B cell (primary cell): ENCODE data around the gene KIAA0825. TPM values are rescaled to one million over a fixed set of nuclear protein-coding genes. Genes with fewer than 3 reads are reported as not detected.

Source experiments
- ATAC-seq: fragments of 200-7000 bp; cut with Tn5 transposase; one replicate; pipeline ENCODE4 v1.10.0; 2021; ENCODE audit warnings: low read depth, mild to moderate bottlenecking, moderate number of reproducible peaks, moderate library complexity
- CTCF ChIA-PET: fragments of 350-600 bp; sonication (Branson Sonifier 250); formaldehyde crosslinking; loops from one replicate; lab custom pipeline; 2021; ENCODE audit warnings: antibody characterized with exemption, inconsistent platforms; lab: Charles Lee
- POLR2A ChIA-PET: fragments of 350-600 bp; sonication (Branson Sonifier 250); formaldehyde crosslinking; loops from one replicate; lab custom pipeline; 2021; ENCODE audit warnings: antibody characterized with exemption; lab: Charles Lee
- DNase-seq: peaks from one replicate; pipeline ENCODE4 v3.0.0; 2013
- H2AFZ ChIP-seq: 2 replicates; pipeline ENCODE4 v1.6.1; 2012; ENCODE audit warnings: mild to moderate bottlenecking, low read depth, low read length; ENCODE audit not compliant: insufficient read depth, poor library complexity, severe bottlenecking
- H3K27ac ChIP-seq, 2 donors: 1 replicate in 1 of 2; 2 replicates in 1 of 2; pipeline ENCODE4 v1.5.1; 2012 to 2013; ENCODE audit warnings: low read length in 2 of 2, mild to moderate bottlenecking in 2 of 2, moderate library complexity in 1 of 2
- H3K27me3 ChIP-seq, 4 experiments: fragments of 200-600 bp in 1 of 4; sonication (generic) in 1 of 4; replicated peaks in 1 of 4; 1 replicate in 2 of 4; 2 replicates in 2 of 4; pipeline versions ENCODE4 v1.6.1 to v1.7.0; 2013 to 2016; ENCODE audit warnings: low read length in 3 of 4, mild to moderate bottlenecking in 2 of 4, mixed read lengths in 1 of 4, moderate library complexity in 1 of 4; ENCODE audit not compliant: insufficient read depth in 4 of 4, control insufficient read depth in 3 of 4; ENCODE audit errors: control extremely low read depth in 1 of 4
- H3K36me3 ChIP-seq, 2 experiments: replicated peaks in 1 of 2; 1 replicate in 1 of 2; 2 replicates in 1 of 2; pipeline versions ENCODE4 v1.6.1 to v1.7.1; 2013; ENCODE audit warnings: low read length in 1 of 2; ENCODE audit not compliant: insufficient read depth in 2 of 2, control insufficient read depth in 1 of 2; ENCODE audit errors: control extremely low read depth in 1 of 2, extremely low read depth in 1 of 2
- H3K4me1 ChIP-seq, 2 donors: fragments of 200-600 bp in 1 of 2; sonication (generic) in 1 of 2; 1 replicate in 1 of 2; 2 replicates in 1 of 2; pipeline versions ENCODE4 v1.5.1 to v1.6.1; 2013 to 2017; ENCODE audit warnings: low read length in 2 of 2; ENCODE audit not compliant: control insufficient read depth in 2 of 2, insufficient read depth in 2 of 2
- H3K4me2 ChIP-seq: replicated peaks from 2 replicates; pipeline ENCODE3; 2012; ENCODE audit warnings: mild to moderate bottlenecking, low read depth, low read length; ENCODE audit not compliant: poor library complexity, severe bottlenecking
- H3K4me3 ChIP-seq, 5 experiments: fragments of 200-600 bp in 1 of 5; sonication (generic) in 1 of 5; 1 replicate in 3 of 5; 2 replicates in 2 of 5; pipeline versions ENCODE4 v1.5.1 to v1.7.0; 2011 to 2016; ENCODE audit warnings: low read length in 4 of 5, mild to moderate bottlenecking in 4 of 5, low read depth in 2 of 5, control low read depth in 1 of 5, moderate library complexity in 1 of 5; ENCODE audit not compliant: insufficient read depth in 1 of 5; ENCODE audit errors: control extremely low read depth in 1 of 5, extremely low read depth in 1 of 5
- H3K79me2 ChIP-seq: fragments of 200-600 bp; sonication (generic); one replicate; pipeline ENCODE4 v1.6.0; 2016; ENCODE audit warnings: low read length; ENCODE audit not compliant: control insufficient read depth, insufficient read depth
- H3K9ac ChIP-seq: fragments of 200-600 bp; sonication (generic); 2 replicates; pipeline ENCODE4 v1.6.1; 2017; ENCODE audit warnings: mild to moderate bottlenecking, low read length, moderate library complexity
- H3K9me3 ChIP-seq, 3 donors: one replicate each; pipeline versions ENCODE4 v1.6.1 to v1.7.1; 2013; ENCODE audit warnings: low read length in 2 of 3; ENCODE audit not compliant: control insufficient read depth in 2 of 3, insufficient read depth in 1 of 3; ENCODE audit errors: control extremely low read depth in 1 of 3
- H4K20me1 ChIP-seq: 2 replicates; pipeline ENCODE4 v1.6.0; 2012; ENCODE audit warnings: mild to moderate bottlenecking, low read length; ENCODE audit not compliant: insufficient read depth, control insufficient read depth, poor library complexity, severe bottlenecking
- H3K27ac Mint-ChIP-seq: one replicate; pipeline ENCODE4 v1.8.0; 2021; ENCODE audit warnings: mixed read lengths
- H3K27me3 Mint-ChIP-seq: one replicate; pipeline ENCODE4 v1.8.0; 2021; ENCODE audit warnings: mixed read lengths
- H3K4me1 Mint-ChIP-seq: one replicate; pipeline ENCODE4 v1.8.0; 2021; ENCODE audit warnings: mixed read lengths
- H3K4me3 Mint-ChIP-seq: one replicate; pipeline ENCODE4 v1.8.0; 2021; ENCODE audit warnings: mixed read lengths
- H3K9me3 Mint-ChIP-seq: one replicate; pipeline ENCODE4 v1.8.0; 2022; ENCODE audit warnings: mixed read lengths; ENCODE audit not compliant: insufficient read depth
- CTCF ChIP-seq: fragments of 200-600 bp; IDR thresholded peaks from one replicate; pipeline ENCODE4 v1.8.0; 2022; ENCODE audit warnings: antibody characterized with exemption, mild to moderate bottlenecking
- EZH2 ChIP-seq: IDR thresholded peaks from 2 replicates; pipeline ENCODE4 v1.6.1; 2012; ENCODE audit warnings: borderline replicate concordance, low read depth, mild to moderate bottlenecking, moderate library complexity, low read length; ENCODE audit not compliant: insufficient read depth, poor library complexity, severe bottlenecking
- WGBS: methylation state at CpG from one replicate; pipeline ENCODE4 v1.1.5; 2013; ENCODE audit warnings: missing lambda C conversion rate; ENCODE audit not compliant: insufficient coverage; 5-methylcytosine and 5-hydroxymethylcytosine counted together
- intact Hi-C: fragments of 100-400 bp; cut with micrococcal nuclease; formaldehyde crosslinking; loops from one replicate; pipeline ENCODE4 v1.10.0; 2022
- polyA plus RNA-seq: library from polyadenylated mRNA; depleted of rRNA; stranded (reverse); fragments of >200 nt; gene quantifications from 2 replicates; pipeline ENCODE4 v1.2.3, GENCODE V29; 2012
- total RNA-seq, 2 donors: library from RNA; stranded (reverse); fragments of 120-200 nt in 1 of 2; gene quantifications; 1 replicate in 1 of 2; 2 replicates in 1 of 2; pipeline versions ENCODE4 v1.2.3 to v1.2.4, GENCODE V29; 2013 to 2022

KIAA0825 gene
- total and polyA plus RNA-seq, 2 donors (not counting 1 experiment from before 2014, with no cell fraction given) = 0.43 to 2.7 TPM

GRCh38 chr5:94562327-94562971 is 56.0 kb downstream of the KIAA0825 start:
- WGBS = no CpG with 5 or more reads among the region's 2 CpGs
- ATAC-seq = no peak
- Mint-ChIP-seq H3K4me1 (no peaks in the 10 kb centered on the region), H3K27me3 (no peaks in the 10 kb centered on the region), H3K4me3 (no peak overlapping the region), H3K27ac (no peak overlapping the region), H3K9me3 (no peaks in the 10 kb centered on the region)
- ChIA-PET POLR2A (no interaction called here), CTCF (interaction anchor here (1.1 kb wide), 1 partner anchor 37 kb away, joined by 4 read pairs; no protein-coding TSS in a partner anchor)
- Histone ChIP-seq H3K9me3 (no peaks in the 10 kb centered on the region), H3K27ac (no peak overlapping the region), H3K9ac (no peak overlapping the region), H3K4me1 (no peaks in the 10 kb centered on the region), H3K4me2 (no peak overlapping the region), H3K79me2 (no peaks in the 10 kb centered on the region), H3K27me3 (no peaks in the 10 kb centered on the region), H4K20me1 (no peaks in the 10 kb centered on the region), H3K36me3 (no peaks in the 10 kb centered on the region), H3K4me3 (no peak overlapping the region), H2AFZ (no peak overlapping the region)
- intact Hi-C loops = no loop called here
- no peak for DNase-seq
- TF ChIP-seq CTCF (no peak), EZH2 (no peak)

DNA sequence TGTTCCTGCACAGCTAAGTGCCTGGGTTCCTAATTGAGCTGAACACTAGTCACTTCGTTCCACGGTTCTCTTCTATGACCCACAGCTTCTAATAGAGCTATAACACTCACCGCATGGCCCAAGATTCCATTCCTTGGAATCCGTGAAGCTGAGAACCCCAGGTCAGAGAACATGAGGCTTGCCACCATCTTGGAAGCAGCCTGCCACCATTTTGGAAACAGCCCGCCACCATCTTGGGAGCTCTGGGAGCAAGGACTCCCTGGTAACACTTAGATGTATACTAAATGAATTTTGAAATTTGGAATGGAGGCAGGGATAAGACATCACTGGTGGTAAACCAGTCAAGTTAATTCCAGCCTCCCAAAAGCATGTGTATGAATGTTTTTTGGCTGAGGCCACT is 60.4 kb downstream of the KIAA0825 start:
- no peak overlapping the region for H3K9ac ChIP-seq
- no peaks in the 10 kb centered on the region for H4K20me1 ChIP-seq
- CTCF ChIA-PET = no interaction called here
- no peak overlapping the region for H3K4me2 ChIP-seq
- H3K79me2 ChIP-seq = no peaks in the 10 kb centered on the region
- Mint-ChIP-seq H3K27me3 (no peaks in the 10 kb centered on the region), H3K27ac (no peak overlapping the region), H3K4me1 (no peaks in the 10 kb centered on the region), H3K4me3 (no peak overlapping the region), H3K9me3 (no peaks in the 10 kb centered on the region)
- H3K4me3 ChIP-seq = no peak overlapping the region
- H3K9me3 ChIP-seq = no peaks in the 10 kb centered on the region
- intact Hi-C loops = no loop called here
- H3K4me1 ChIP-seq = no peaks in the 10 kb centered on the region
- no peak overlapping the region for H3K27ac ChIP-seq
- H3K36me3 ChIP-seq = no peaks in the 10 kb centered on the region
- DNase-seq (no peak), ATAC-seq (no peak)
- 100% methylated on average over 5 of the region's 5 CpGs for WGBS
- H3K27me3 ChIP-seq = no peaks in the 10 kb centered on the region
- no peak overlapping the region for H2AFZ ChIP-seq
- POLR2A ChIA-PET = no interaction called here
- TF ChIP-seq CTCF (no peak), EZH2 (no peak)
